HFFc6 (cell line): ENCODE data around the gene STRN4. TPM values are rescaled to one million over a fixed set of nuclear protein-coding genes. Genes with fewer than 3 reads are reported as not detected.
A peak's percentile ranks its signal among the peaks of the same experiment; 100 is the strongest.

Experiments used
- DNase-seq: peaks from one replicate; pipeline ENCODE4 v3.0.0-alpha.2; 2018
- H3K27ac Mint-ChIP-seq: 2 replicates; pipeline ENCODE4 v1.8.0; 2020; ENCODE audit warnings: mild to moderate bottlenecking, mixed read lengths
- H3K27me3 Mint-ChIP-seq: 2 replicates; pipeline ENCODE4 v1.8.0; 2021; ENCODE audit warnings: mild to moderate bottlenecking, moderate library complexity, mixed read lengths; ENCODE audit not compliant: insufficient read depth
- H3K36me3 Mint-ChIP-seq: 2 replicates; pipeline ENCODE4 v1.8.0; 2021; ENCODE audit warnings: low read depth, mixed read lengths
- H3K4me1 Mint-ChIP-seq: 2 replicates; pipeline ENCODE4 v1.8.0; 2020; ENCODE audit warnings: low read depth, mixed read lengths
- H3K4me3 Mint-ChIP-seq: 2 replicates; pipeline ENCODE4 v1.8.0; 2020; ENCODE audit warnings: mild to moderate bottlenecking, moderate library complexity, mixed read lengths
- H3K9me3 Mint-ChIP-seq: 2 replicates; pipeline ENCODE4 v1.8.0; 2020; ENCODE audit warnings: mild to moderate bottlenecking, mixed read lengths
- CTCF ChIP-seq: fragments of 200-600 bp; sonication (generic); IDR thresholded peaks from 2 replicates; pipeline ENCODE4 v1.5.0; 2021; ENCODE audit warnings: antibody characterized with exemption, mild to moderate bottlenecking
- total RNA-seq, 6 experiments: library from RNA; stranded (reverse); fragmentation: NEBNext Ultra II Directional; extraction: Animal tissue kit (Norgen Biotek cat#: 25700); gene quantifications; 2 replicates in 1 of 6; 3 replicates in 5 of 6; pipeline ENCODE4 v1.2.3, GENCODE V29; 2021

Gene STRN4
- total RNA-seq, 6 experiments from 2014 or later: 53.6 to 60.8 (median 58.3) TPM

DNA sequence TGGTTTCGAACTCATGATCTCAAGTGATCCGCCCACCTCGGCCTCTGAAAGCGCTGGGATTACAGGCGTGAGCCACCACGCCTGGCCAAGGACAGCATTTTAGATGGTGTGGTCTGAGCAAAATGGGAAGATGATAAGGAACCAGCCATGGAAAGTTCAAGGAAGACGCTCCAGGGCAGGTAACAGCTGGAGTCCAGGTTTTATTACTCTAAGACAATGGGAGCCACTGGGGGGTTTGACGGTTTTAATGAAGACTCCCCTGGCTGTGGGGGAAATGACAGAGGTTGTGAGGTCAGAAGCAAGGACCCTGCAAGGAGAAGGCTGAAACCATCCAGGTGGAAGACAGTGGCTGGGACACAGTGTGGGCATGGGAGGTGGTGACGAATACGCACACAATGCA, 50.2 kb downstream of the STRN4 start:
- TF ChIP-seq CTCF: no peak
- H3K27ac Mint-ChIP-seq: no peak overlapping the region
- no peaks in the 10 kb centered on the region for H3K9me3 Mint-ChIP-seq
- H3K27me3 Mint-ChIP-seq: peaks cover 1% of the 10 kb centered on the region; the same call in 1 of the 2 replicates
- H3K4me3 Mint-ChIP-seq: no peak overlapping the region
- H3K36me3 Mint-ChIP-seq: peaks cover 53% of the 10 kb centered on the region
- no peaks in the 10 kb centered on the region for H3K4me1 Mint-ChIP-seq
- DNase-seq: no peak

DNA sequence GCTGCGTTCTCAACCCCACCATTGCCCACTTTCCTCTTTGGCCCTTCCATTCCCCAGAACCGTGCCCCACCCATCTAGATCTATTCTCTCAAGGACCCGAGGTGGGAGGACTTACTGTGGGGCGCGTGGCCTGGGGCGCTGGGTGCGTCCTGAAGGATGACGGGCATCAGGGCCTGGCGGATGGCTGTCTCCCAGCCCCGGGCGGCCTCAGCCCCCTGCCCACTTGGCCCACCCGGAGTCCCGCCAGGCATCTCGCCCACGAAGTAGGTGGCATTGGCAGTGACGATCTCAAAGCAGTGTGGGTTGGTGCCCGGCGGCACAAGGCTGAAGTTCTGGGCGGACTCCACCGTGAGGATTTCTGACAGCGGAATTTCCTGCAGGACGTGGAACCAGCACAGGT, 52.5 kb downstream of the STRN4 start:
- H3K27ac Mint-ChIP-seq: no peak overlapping the region
- H3K4me3 Mint-ChIP-seq: no peak overlapping the region
- no peaks in the 10 kb centered on the region for H3K9me3 Mint-ChIP-seq

DNA sequence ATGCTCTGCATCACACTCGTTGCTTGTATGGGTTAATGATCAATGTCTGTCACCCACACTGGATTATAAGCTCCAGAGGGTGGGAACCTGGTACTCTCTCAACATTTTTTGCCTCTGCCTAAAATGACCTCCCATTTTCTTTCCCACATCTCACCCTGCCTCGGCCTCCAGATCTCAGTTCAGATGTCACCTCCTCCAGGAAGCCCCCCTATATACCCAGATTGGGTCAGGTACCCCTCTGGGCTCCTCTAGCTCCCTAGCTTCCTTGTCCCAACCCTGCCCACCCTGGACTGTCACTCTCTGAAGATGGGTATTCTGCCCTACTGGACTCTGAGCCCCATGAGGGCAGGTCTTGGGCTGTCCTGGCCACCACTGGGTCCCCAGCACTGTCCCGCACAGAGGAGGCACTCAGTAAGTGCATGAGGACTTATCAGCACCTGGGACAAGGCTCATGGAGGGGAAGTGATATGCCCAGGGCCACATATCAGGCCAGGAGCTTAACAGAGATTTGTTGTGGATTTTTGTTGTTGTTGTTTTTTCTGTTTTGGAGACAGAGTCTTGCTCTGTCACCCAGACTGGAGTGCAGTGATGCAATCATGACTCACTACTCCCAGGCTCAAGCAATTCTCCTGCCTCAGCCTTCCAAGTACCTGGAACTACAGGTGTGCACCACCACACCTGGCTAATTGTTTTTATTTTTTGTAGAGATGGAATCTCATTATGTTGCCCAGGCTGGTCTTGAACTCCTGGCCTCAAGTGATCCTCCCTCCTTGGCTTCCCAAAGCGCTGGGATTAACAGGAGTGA, 53.1 kb downstream of the STRN4 start:
- TF ChIP-seq CTCF: no peak
- Mint-ChIP-seq H3K9me3 (no peaks in the 10 kb centered on the region), H3K4me1 (no peaks in the 10 kb centered on the region), H3K27ac (no peak overlapping the region), H3K27me3 (no peaks in the 10 kb centered on the region), H3K36me3 (peaks cover 49% of the 10 kb centered on the region), H3K4me3 (no peak overlapping the region)
- DNase-seq: peak; percentile 6

More for the DNA sequence above, 52.5 kb downstream of the STRN4 start:
- Mint-ChIP-seq H3K27me3 (no peaks in the 10 kb centered on the region), H3K36me3 (peaks cover 54% of the 10 kb centered on the region), H3K4me1 (no peaks in the 10 kb centered on the region)
- DNase-seq: no peak
- no peak for TF ChIP-seq CTCF

DNA sequence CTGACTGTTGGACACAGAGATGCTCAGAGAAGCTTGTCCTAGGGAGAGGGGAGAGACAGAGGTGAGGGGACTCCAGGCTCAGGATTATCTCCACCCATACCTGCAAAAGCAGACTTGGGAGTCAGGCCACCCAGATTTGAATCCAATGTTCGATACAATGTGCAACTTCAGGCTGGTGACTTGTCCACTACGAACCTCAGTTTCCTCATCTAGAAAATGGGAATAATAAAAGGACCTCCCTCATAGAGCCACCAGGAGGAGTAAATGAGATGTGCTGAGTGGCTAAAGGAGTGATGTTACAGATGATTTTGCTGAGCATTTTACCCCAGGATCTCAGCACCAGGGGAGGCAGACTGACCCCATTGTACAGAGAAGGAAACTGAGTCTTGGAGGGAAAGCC, 54.3 kb downstream of the STRN4 start:
- Mint-ChIP-seq H3K4me1 (no peaks in the 10 kb centered on the region), H3K27me3 (no peaks in the 10 kb centered on the region), H3K4me3 (no peak overlapping the region), H3K27ac (no peak overlapping the region), H3K9me3 (no peaks in the 10 kb centered on the region), H3K36me3 (peaks cover 40% of the 10 kb centered on the region)
- no peak for DNase-seq
- TF ChIP-seq CTCF: 0 out of 2 replicates have a peak, but pooled peaks have one; percentile 11

DNA sequence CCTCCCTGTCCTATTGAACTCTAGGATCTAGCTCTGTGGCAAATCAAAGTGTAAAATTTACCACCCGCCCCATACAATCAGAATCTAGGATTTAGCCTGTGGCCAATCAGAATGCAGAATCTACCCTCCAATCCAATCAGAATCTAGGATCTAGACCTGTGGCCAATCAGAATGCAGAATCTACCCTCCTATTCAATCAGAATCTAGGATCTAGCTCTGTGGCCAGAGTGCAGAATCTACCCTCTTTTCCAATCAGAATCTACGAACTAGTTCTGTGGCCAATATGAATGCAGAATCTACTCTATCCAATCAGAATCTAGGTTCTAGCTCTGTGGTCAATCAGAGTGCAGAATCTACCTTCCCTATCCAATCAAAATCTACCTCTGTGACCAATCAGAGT, 55.1 kb downstream of the STRN4 start:
- no peak for TF ChIP-seq CTCF
- H3K4me3 Mint-ChIP-seq: no peak overlapping the region
- no peak overlapping the region for H3K27ac Mint-ChIP-seq
- H3K4me1 Mint-ChIP-seq: no peaks in the 10 kb centered on the region
- H3K9me3 Mint-ChIP-seq: no peaks in the 10 kb centered on the region
- peaks cover 37% of the 10 kb centered on the region for H3K36me3 Mint-ChIP-seq
- H3K27me3 Mint-ChIP-seq: no peaks in the 10 kb centered on the region; the same call in 1 of the 2 replicates
- no peak for DNase-seq
